PC-9 (cell line): Measurements from ENCODE around the gene DDX28.

Experiments
- EZH2 ChIP-seq: fragments of 200-600 bp; sonication (generic); IDR thresholded peaks from 2 replicates; pipeline ENCODE4 v1.8.0; 2017; ENCODE audit warnings: antibody characterized with exemption, low read depth
- TF ChIP-seq, protein P1 (sequence below): fragments of 200-600 bp; sonication (generic); conservative IDR thresholded peaks from 2 replicates; pipeline ENCODE4 v1.6.1; 2017; ENCODE audit warnings: mixed run types, antibody characterized with exemption, mild to moderate bottlenecking, moderate library complexity

DNA sequence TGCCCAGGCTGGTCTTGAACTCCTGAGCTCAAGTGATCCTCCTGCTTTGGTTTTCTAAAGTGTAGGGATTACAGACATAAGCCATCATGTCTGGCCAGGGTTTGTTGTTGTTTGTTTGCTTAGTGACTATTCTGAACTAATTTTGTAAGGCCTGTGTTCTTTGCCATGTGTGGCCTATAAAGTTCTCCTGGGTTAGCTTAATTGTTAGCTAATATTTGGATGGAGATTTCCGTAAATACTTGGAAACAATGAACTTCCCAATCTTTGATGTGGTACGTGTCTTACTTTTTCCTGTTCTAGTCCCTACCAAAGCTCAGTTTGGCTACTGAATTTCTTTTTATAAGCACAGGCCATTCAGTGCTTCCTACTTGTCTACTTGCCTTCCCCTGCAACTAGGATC is 25.0 kb upstream of the DDX28 start:
- TF ChIP-seq, protein P1, sequence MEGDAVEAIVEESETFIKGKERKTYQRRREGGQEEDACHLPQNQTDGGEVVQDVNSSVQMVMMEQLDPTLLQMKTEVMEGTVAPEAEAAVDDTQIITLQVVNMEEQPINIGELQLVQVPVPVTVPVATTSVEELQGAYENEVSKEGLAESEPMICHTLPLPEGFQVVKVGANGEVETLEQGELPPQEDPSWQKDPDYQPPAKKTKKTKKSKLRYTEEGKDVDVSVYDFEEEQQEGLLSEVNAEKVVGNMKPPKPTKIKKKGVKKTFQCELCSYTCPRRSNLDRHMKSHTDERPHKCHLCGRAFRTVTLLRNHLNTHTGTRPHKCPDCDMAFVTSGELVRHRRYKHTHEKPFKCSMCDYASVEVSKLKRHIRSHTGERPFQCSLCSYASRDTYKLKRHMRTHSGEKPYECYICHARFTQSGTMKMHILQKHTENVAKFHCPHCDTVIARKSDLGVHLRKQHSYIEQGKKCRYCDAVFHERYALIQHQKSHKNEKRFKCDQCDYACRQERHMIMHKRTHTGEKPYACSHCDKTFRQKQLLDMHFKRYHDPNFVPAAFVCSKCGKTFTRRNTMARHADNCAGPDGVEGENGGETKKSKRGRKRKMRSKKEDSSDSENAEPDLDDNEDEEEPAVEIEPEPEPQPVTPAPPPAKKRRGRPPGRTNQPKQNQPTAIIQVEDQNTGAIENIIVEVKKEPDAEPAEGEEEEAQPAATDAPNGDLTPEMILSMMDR = no peak
- no peak for TF ChIP-seq EZH2
